Measurements from ENCODE around the gene BTBD9.

DNA sequence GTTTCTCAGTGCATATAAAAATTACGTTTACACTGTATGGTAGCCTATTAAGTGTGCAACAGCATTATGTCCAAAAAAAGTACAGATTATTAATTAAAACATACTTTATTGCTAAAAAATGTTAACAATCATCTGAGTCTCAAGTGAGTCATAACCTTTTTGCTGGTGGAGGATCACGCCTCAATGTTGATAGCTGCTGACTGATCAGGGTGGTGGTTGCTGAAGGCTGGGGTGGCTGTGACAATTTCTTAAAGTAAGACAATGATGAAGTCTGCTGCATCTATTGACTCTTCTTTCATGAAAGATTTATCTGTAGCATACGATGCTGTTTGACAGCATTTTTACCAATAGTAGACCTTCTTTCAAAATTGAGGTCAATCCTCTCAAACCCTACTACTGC lies 155.1 kb downstream of the BTBD9 start:
- no peak for TF ChIP-seq EZH2 (IDR thresholded peaks at IDR 0.05; ENCODE audit: insufficient read depth, poor library complexity, severe bottlenecking)
- no peak for TF ChIP-seq EZH2phosphoT487 (IDR thresholded peaks at IDR 0.05; ENCODE audit: insufficient read depth, low read depth)

Measured in GM23248 (cell line).